ENCODE data around the gene SART1. TPM values are rescaled to one million over a fixed set of nuclear protein-coding genes. Genes with fewer than 3 reads are reported as not detected.

SART1 gene
- total RNA-seq, 2 donors from 2014 or later: 20.7 to 42.5 TPM

DNA sequence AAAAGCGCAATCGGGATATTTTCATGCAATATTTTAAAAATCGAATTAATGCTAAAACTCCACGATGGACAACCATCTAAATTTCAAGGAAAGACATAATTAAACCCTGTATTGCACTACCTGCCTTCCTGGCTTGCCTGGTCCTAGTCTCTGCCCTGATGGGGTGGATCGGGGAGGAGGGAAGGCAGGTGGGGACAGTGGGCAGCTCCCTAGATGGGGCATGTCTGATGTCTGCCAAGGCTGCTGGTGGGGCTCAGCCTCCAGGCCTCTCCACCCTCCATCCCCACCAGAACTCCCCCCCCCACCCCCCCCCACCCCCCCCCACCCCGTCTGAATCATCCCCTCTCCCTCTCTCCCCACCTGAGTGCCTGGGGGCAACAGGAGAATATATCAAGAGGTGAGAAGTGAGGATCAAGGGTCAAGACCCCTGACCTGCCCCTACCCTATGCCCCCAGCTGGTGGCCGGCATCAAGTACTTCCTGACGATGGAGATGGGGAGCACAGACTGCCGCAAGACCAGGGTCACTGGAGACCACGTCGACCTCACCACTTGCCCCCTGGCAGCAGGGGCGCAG lies 50.9 kb downstream of the SART1 start:
- Histone ChIP-seq H3K36me3 (no peaks in the 10 kb centered on the region), H3K27me3 (peaks cover 0 to 4% of the 10 kb centered on the region in 2 donors), H3K4me1 (peaks cover 0 to 34% of the 10 kb centered on the region in 2 donors), H3K4me3 (no peak overlapping the region), H3K27ac (no peak overlapping the region), H3K9me3 (no peaks in the 10 kb centered on the region)
- TF ChIP-seq, protein P1, sequence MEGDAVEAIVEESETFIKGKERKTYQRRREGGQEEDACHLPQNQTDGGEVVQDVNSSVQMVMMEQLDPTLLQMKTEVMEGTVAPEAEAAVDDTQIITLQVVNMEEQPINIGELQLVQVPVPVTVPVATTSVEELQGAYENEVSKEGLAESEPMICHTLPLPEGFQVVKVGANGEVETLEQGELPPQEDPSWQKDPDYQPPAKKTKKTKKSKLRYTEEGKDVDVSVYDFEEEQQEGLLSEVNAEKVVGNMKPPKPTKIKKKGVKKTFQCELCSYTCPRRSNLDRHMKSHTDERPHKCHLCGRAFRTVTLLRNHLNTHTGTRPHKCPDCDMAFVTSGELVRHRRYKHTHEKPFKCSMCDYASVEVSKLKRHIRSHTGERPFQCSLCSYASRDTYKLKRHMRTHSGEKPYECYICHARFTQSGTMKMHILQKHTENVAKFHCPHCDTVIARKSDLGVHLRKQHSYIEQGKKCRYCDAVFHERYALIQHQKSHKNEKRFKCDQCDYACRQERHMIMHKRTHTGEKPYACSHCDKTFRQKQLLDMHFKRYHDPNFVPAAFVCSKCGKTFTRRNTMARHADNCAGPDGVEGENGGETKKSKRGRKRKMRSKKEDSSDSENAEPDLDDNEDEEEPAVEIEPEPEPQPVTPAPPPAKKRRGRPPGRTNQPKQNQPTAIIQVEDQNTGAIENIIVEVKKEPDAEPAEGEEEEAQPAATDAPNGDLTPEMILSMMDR (IDR thresholded peaks at IDR 0.05): no peak
- DNase-seq (ENCODE audit: low spot score): no peak

DNA sequence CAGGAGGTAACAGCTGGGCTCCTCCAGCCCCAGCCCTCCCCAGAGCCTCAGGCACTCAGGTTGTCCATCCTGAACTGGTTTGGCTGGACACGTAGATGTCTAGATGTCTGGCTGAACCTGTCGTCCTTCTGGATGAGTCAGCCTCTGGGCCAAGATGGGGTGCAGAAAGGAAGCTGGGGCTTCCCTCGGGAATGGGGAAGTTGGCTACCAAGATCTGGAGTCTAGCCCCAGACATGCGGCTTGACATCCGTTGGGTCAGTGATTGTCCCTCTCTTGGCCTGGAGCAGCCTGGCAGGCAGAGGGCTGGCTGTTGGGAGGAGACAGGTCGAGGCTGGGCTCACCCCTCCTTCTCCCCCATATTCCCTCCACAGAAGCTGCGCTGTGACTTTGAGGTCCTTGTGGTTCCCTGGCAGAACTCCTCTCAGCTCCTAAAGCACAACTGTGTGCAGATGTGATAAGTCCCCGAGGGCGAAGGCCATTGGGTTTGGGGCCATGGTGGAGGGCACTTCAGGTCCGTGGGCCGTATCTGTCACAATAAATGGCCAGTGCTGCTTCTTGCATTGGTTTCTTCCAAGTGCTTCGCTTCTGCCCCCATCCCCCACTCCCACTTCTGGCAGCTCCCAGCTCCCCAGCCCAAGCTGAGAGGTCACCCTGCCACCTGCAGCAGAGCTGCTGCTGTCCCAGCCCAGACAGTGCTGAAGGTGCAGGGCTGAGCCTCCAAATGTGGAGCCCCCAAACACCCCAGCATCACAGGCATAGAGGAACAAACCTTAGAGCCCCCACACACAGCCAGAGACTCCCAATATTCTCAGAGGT lies 51.6 kb downstream of the SART1 start:
- Histone ChIP-seq H3K27ac (no peak overlapping the region), H3K4me3 (no peak overlapping the region), H3K9me3 (no peaks in the 10 kb centered on the region), H3K36me3 (no peaks in the 10 kb centered on the region), H3K4me1 (peaks cover 0 to 34% of the 10 kb centered on the region in 2 donors), H3K27me3 (peaks cover 0 to 4% of the 10 kb centered on the region in 2 donors)
- no peak for DNase-seq (ENCODE audit: low spot score)
- TF ChIP-seq, protein P1 (IDR thresholded peaks at IDR 0.05): no peak

DNA sequence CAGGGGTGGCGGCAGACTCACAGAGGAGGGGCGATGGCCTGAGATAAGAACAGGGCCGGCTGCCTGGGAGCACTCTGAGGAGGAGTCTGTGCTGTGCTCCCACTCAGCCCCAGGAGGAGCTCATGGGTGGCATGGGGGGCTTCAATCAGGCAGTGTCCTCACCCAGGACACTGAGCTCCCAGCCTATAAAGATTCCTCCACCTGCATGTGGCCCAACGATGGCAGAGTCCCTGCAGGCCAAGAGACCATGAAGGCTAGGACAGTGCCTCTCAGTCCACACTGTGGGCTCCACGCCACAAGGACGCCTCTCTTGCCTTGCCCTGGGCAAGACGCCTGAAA lies 52.2 kb downstream of the SART1 start:
- Histone ChIP-seq H3K27me3 (peaks cover 0 to 4% of the 10 kb centered on the region in 2 donors), H3K9me3 (no peaks in the 10 kb centered on the region), H3K36me3 (no peaks in the 10 kb centered on the region), H3K27ac (no peak overlapping the region), H3K4me1 (peaks cover 0 to 34% of the 10 kb centered on the region in 2 donors), H3K4me3 (no peak overlapping the region)
- TF ChIP-seq, protein P1 (IDR thresholded peaks at IDR 0.05): no peak
- DNase-seq (ENCODE audit: low spot score): no peak

DNA sequence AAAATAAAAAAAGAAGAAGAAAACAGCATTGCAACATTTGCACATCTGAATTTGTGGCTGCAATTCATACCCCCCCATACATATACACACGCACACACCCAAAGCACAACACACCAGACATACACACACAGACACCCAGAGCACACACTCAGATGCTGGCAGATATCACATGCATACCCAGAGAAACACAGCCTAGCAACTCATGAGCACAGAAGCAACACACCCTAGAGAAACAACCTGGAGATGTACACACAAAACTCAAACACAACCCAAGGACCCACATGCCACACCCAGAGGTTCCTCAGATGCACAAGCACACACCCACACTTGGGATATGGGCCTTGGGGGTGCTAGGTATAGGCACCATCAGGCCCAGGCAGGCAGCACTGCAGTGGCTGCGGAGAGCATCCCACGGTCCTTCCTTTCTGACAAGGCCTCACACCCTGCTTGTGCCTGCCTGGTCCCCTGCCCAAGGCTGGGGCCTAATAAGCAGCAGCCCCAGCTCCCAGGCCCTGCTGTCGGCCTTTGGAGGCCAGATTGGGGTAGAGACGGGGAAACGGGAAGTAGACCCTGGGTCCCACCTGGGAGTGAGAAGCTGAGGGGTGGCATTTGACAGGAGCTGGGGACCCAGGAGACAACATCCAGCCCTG lies 53.4 kb downstream of the SART1 start:
- TF ChIP-seq, protein P1 (IDR thresholded peaks at IDR 0.05): no peak
- Histone ChIP-seq H3K4me3 (no peak overlapping the region), H3K27ac (peak overlapping the region; percentile 55 to 69), H3K4me1 (peaks cover 0 to 34% of the 10 kb centered on the region in 2 donors), H3K27me3 (peaks cover 0 to 4% of the 10 kb centered on the region in 2 donors), H3K9me3 (no peaks in the 10 kb centered on the region), H3K36me3 (no peaks in the 10 kb centered on the region)
- no peak for DNase-seq (ENCODE audit: low spot score)

DNA sequence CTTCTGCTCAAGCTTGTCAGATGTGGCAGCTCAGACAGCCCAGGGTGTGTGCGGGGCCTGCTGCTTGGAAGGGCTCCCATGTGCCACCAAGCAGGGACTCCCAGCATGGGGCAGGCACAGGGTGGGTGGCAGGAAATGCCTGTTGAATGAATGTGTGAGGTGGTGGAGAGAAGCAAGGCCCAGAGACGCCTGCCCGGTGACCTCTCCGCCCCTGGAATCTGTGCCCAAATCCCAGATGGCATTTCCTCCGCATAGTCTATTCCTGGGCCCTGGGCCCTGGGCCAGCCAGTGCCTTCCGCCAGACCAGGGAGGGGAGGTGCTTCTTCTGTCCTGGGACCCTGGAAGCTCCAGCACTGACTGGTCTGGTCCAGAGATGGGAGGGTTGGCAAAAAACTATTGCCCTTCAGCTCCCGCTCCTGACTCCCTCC lies 53.9 kb downstream of the SART1 start:
- peaks cover 0 to 34% of the 10 kb centered on the region in 2 donors for H3K4me1 ChIP-seq
- H3K4me3 ChIP-seq: no peak overlapping the region
- H3K9me3 ChIP-seq: no peaks in the 10 kb centered on the region
- H3K27ac ChIP-seq: peak overlapping the region; percentile 55 to 69
- DNase-seq (ENCODE audit: low spot score): no peak
- TF ChIP-seq, protein P1 (IDR thresholded peaks at IDR 0.05): no peak
- H3K27me3 ChIP-seq: peaks cover 0 to 4% of the 10 kb centered on the region in 2 donors
- no peaks in the 10 kb centered on the region for H3K36me3 ChIP-seq
